ENCODE data around the gene MYO16.
"Not testable (repeated sequence)": the region's sequence is repeated elsewhere in the genome, so short reads cannot be mapped to it uniquely, and the experiment has no call there.

The MYO16 gene

DNA sequence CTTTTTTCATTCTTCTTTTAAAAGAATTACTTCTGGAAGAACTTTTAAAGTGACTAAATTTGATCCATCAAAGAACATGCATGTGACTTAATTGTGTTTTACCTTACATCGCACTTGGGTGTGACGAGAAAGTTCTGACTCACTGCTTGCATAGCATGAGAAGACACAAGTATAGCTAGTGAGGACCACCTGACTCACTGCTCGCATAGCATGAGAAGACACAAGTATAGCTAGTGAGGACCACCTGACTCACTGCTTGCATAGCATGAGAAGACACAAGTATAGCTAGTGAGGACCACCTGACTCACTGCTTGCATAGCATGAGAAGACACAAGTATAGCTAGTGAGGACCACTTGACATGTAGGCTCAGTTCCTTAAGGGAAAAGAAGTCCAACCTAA, 362.0 kb downstream of the MYO16 start:
- DNase-seq: not testable (repeated sequence)

DNA sequence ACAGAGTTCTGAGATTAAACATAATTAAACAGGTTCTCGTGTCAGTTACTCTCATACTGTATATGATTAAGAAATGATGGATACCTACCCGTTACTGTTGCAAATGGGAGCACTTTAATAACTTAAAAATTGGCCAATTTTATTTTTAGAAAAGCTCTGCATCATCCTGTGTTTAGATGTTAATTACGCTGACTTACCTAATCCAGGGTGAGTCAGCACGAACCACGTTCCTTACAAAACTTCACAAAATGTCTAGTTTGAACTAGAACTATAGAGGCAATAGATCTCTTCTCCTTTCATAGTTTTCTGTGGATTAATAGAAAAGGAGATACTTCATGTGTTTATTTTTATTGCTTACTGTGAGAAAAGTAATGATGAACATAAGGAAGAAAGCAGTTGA, 363.9 kb downstream of the MYO16 start:
- no peak for DNase-seq

DNA sequence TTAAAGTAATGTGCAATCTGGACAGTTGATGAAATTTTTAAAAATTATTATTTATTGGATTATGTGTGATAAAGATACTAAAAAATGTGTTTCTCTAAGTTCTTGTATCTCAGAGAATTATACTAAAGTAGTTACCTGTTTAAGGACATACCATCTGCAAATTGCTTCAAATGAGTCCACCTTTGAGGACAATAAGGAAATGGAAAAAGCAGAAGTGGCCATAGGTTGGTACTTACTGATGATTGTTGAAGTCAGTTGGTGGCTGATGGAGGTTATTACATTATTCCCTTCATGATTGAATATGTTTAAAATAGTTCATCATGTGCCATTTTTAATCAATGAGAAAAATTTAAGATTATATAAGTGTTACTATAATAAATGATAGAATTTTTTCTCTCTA, 367.0 kb downstream of the MYO16 start:
- DNase-seq: no peak

DNA sequence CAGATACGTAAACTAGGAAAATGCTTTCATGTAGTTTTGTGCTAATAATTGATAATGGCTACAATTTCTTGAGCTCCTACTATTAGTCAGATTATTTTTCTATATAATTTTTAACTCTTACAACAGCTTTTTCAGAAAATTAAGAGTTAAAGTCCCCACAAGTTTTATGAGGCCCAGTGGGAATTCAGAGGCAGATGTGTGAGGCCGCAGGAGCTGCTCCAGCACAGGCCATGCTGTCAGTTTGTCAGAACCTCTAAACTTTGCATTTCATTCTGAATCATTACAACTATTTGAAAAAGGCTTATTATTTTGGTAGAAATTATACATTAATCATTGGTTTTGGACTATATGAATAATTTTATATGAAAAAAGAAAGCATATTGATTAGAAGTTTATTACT, 370.8 kb downstream of the MYO16 start:
- DNase-seq: no peak

DNA sequence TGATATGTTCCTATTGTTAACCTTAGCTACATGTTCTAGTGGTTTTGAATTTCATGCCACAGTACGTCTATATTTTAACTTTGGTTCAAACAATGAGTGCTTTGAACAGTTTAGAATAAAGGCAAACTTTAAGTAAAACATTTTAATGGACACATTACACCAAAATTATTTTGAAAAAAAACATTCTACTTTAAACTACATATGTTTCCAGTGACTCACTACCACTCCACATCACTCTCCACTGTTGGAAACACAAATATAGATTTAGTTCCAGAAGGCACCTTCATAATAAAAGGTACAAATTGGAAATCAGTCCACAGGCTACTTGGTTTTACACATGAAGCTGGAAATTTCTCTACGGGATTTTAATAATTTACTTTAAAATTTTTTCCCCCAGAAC, 373.5 kb downstream of the MYO16 start:
- DNase-seq: no peak

DNA sequence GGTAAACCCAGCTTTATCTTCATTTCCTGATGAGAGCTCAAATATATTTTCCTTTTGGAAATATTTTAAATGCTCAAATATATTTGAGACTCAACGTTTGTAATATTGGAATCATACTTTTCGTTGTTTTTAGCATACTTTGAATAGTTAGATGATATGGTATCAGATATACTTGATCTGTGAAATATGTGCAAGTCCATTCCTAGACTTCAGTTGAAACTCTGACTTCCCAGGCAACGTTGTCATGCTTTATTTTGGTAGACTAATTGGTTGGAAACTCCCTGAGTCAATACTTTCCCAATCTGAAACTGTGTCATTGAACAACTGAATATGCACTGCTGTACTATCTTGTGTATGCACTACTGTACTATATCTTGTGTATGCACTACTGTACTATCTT, 378.5 kb downstream of the MYO16 start:
- DNase-seq: no peak

DNA sequence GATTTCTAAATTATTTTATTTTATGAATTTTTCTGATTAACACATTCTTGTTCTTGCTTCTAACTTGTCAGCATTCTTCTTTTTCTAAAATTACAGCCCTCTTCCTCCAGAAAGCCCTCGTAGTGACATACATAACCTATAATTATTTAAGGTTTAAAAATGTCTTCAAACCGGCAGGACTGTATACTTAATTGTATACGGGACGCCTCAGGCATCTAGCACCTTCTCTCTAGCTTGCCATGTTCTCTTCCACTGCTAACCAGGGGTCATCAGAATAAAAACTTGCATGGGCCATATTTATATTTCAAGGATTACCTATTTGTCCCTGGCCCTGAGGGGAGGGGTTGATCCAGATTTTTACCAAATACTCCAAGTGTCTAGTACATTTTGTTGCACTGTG, 380.3 kb downstream of the MYO16 start:
- no peak for DNase-seq

DNA sequence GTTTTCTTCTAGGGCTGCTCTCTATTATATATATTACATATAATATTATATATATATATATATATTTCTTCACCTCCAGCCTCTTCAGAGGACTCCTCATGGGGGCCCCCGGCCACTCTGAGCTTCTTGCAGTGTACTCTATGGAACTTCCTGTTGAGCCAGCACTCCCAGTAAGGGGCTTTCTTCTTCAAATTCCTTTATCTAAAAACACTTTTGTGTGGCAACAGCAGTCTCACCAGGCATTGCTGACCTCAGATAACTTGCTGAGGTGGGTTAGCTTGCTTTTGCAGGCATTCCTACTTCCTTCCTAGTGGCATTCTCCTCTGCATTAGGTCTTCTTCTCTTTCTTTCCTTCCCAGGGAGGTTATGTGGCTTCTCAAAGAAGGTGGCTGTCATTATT, 381.5 kb downstream of the MYO16 start:
- no peak for DNase-seq

DNA sequence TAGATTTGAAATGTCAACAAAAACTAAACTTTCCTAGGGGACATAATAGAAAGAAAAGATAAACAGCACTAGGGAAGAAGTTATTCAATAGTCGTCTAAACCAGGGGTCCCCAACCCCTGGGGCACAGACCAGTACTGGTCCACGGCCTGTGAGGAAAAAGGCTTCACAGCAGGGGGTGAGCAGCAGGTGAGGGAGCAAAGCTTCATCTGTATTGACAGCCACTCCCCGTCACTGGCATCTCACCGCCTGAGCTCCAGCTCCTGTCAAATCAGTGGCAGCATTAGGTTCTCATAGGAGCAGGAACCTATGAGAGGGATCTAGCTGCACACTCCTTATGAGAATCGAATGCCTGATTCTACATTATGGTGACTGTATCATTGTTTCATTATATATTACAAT, 382.7 kb downstream of the MYO16 start:
- no peak for DNase-seq

DNA sequence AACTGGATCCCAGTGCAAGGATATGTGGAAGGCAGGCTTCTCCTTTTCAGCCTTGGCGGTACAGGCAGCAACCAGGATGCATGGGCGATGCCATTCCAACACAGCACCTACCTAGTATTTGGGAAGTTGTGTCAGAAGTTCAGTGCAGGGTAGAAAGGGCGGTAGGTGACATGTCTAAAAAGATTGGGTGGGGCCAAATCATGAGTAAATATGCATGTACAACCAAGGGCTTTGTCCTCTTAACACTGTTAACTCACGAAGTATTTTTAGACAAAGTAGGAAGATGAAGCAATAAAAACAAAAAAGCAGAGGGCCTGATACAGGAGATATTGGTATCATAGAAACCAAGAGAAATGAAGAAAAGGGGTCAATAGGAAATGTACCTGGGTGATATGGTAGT, 392.1 kb downstream of the MYO16 start:
- DNase-seq: no peak

DNA sequence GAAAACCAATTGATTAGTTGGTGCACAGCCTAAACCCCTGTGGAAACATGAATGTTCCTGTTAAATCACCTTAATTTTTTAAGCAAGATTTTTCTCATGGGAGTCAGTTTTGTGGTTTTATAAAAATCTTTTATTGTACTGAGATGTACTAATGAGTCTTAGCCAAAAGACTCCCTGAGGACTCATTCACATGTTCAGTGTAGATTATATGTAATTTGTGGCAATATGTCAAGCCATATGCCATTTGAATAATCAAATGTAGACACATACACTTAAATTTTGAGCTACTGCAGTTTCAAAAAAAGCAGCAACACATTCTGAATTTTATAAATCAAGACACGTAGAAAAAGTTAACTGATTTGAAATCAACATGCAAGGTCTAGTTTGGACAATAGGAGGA, 395.2 kb downstream of the MYO16 start:
- no peak for DNase-seq

DNA sequence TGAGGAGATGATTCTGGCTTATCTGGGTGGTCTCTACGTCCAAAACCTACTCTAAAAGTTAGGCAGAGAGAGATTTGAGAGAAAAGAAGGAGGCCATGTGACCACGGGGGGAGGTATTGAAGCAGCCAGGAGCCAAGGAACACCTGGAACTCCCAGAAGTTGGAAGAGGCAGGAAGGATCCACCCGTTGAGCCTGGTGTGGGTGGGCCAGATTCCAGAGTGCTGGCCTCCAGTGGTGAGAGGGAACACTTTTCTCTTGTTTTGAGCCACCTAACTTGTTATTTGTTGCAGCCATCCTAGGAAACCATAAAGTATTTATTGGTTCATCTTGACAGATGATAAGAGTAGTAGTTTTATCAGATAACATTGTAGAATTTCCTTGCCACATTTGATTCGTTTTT, 396.9 kb downstream of the MYO16 start:
- DNase-seq: no peak

DNA sequence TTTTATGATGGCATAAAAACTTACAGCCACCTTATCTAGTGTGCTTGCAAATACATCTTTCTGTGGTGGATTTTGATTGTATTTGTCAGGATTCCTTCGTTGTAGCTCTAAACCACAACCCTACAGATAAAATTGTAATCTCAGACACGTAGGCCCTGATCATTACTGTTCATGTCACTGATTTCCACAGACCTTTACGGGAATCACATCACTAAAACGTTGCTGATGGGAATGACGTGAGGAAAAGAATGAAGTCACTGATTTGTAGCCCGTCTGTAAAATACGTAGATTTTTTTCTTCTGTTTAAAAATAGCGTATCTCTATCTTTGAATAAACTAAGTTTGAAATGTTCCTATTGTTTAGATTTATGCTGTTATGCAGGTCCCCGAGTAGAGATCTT, 399.2 kb downstream of the MYO16 start:
- no peak for DNase-seq

DNA sequence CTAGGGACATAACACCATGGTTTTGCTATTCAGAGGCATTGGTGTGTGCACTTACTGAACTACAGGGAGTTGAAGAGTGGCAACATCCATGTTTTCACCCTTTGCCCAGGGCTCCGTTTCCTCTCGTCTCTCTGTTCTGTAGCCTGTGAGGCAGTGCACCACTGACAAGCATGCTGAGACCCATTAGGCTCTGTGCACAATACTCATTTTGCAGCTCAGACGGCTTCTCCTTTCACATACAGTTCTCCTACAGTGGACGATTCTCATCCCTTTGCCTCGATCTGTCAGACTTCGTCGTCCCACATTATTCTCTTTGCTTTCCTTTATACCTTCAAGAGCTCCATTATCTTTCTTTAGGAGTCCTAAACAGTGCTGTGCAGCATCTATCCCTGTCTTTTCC, 403.7 kb downstream of the MYO16 start:
- DNase-seq: no peak

DNA sequence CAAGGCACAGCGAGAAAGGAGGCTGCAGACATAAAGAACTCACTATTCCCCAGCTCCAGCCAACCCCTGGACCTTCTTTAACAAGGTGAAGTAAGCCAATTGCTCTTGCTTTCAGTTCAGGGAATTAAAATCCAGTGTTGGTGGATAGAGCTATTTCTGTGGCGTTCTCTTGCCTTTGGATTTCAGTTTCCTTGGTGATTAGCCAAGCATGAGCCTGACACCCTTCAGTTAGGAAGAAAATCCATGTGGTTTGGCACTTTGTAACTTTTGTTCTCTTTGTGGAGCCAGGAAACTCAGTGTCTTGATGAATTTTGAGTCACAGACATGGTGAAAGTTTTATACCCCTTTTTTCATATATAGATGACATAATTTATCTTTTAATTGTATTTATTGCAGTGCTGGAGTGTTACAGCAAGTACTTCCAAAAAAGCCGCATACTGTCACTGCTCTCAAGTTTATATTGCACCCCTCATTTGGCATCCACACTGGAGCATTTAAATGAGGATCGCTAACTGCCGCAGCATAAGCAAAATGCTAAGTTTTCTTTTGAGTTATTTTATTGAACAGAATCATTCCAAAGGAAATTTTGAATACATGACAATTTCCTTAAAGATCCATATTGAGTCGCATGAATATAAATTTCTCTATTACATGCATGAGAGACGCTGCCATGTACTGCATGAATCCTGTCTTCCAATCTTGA, 406.8 kb downstream of the MYO16 start:
- DNase-seq: no peak

DNA sequence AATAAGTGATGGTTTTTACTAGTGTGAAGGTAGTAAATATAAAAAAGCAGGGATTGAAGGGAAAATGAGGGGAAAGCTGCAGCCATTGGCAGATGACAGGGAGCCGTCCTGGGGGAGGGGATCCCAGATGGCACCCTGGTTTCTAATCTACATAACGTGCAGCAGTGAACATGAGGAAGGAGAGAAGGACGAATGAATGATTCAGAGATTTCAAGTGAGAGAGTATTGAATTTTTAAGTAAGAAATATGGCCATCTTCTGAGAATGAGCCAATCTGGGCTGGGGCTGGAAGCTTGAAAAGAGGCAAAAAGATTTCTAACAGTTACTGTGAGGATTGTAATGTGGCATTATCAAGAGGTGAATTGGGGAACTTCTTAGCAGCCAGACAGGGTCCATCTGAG, 414.2 kb downstream of the MYO16 start:
- no peak for DNase-seq

DNA sequence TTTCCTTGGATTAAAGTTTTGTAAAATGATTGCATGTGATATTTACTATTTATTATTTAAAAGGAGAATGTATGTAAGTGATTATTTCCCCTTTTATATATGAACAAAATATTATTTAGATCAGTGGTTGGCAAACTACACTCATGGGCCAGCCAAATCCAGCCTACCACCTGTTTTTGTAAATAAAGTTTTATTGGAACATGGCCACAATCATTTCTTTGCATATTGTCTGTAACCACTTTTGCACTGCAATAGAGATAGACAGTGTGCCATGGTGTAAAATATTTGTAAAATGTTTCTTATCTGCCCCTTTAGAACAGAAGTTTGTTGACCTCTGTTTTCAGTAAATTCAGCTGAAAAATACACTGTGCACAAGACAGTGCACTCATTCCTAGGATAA, 426.4 kb downstream of the MYO16 start:
- DNase-seq: no peak

DNA sequence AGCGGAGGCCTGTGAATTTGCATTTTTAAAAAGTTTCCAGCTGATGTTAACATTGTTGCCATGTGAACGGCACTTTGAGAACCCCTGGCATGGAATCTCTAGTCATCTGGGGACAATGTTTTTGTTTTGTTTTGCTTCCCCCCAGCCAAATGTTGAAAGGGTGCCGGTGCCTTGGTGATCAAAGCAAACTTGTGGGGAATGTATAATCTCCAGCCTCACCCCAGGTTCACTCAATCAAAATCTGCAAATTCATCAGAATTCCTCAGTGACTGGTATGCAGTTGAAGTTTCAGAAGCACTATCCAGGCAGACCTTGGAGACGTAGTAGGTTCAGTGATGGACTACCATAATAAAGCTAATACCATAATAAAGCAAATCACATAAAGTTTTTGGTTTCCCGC, 428.7 kb downstream of the MYO16 start:
- DNase-seq: no peak

DNA sequence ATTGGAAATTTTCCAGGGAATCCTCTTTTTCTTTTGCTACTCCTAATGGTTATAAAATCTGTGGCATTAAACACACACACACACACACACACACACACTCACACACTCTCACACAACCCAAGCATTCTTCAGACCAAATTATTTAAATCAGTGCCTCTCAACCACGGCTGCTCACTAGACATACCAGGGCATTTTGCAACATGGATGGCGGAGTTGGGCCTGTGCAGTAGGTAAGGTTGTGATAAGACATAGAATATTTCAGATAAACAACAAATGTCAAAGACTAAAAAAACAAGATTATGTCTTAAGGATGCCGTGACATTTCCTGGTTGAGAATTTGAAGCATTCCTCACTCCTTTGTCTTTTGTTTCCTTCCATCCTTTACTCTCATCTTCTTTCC, 443.1 kb downstream of the MYO16 start:
- DNase-seq: no peak

DNA sequence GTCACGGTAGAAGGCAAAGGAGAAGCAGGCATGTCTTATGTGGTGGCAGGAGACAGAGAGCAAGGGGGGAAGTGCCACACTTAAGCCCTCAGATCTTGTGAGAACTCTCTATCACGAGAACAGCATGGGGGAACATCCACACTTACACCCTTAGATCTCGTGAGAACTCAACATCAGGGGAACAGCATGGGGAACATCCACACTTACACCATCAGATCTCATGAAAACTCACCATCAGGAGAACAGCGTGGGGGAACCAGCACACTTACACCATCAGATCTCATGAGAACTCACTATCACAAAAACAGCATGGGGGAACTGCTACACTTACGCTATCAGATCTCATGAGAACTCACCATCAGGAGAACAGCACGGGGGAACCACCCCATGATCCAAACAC, 445.0 kb downstream of the MYO16 start:
- no peak for DNase-seq

DNA sequence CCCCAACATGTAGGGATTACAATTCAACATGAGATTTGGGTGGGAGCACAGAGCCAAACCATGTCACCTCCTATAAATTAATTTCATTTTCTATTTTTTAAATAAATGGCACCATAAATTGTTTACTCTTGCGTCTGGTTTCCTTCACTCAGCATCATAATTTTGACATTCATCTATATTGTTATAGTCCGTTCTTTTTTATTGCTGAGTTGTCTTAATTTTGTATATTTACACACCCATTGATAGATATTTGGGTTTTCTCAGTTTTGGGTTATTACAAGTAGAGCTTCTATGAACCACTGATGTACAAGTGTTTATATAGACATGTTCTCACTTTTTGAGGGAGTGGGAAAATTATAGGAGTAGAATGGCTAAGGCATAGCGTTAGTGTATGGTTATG, 445.4 kb downstream of the MYO16 start:
- DNase-seq: no peak

DNA sequence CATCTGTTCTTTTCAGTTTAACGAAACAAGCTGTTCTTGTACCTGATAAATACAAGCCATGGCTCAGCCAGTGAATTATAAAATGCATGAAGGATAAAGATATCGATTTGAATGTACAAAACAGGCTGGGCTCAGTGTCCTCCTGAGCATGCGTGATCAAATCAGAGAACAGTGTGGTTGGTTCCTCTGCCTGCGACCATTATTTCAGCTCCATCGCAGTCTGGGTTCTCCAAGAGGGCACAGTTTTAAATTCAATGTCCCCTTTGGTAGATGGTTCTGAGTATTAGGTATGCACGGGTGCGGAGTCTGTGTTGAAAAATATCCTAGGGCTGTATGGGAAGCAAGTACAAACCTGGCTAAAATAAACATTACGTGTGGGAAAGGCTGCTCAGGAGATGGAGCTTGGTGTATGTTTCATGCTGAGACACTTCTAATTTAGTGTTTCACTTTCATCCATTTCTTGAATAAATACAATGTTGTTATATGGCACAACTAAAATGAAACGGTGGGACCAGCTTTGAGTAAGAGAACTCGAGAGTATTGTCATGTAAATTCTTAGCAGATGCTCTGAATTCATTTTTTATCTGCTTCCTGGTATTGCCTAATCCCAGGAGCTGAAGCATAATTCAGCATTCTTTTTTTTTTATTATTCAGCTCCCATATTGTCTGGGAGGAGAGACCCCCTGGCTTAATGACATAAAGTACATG, 458.7 kb downstream of the MYO16 start:
- no peak for DNase-seq

DNA sequence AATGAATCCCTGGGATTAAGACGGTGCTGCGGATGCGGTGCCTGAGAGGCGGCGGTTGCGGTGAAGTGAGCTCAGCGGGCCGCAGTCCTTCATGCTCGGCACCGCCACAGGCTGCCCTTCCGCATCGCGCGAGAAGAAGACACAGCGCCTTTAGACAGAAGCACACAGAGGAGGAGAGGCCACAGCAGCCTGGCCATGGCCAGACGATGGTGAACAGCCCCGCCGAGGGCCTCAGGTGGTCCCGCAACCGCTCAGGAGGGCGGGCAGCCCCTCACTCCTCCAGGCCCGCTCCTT, 459.2 kb downstream of the MYO16 start:
- no peak for DNase-seq

DNA sequence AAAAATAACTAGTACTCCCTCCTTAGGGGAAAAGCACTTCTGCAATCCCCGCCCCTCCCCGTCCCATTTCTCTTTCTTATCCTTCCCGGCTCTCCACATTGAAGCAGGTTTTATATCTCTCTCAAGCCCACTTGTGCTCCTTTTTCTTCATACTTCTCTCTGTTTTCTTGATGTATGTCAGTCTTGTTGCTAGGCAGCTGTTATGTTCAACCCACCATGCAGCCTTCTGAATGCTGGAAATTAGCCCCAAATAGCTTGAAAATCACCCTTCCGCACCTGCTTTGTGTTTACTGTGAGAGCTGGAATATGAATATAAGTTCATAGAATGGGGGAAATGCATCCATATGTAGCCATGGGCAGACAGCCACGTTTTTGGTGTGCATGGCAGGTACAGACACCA, 461.4 kb downstream of the MYO16 start:
- no peak for DNase-seq

DNA sequence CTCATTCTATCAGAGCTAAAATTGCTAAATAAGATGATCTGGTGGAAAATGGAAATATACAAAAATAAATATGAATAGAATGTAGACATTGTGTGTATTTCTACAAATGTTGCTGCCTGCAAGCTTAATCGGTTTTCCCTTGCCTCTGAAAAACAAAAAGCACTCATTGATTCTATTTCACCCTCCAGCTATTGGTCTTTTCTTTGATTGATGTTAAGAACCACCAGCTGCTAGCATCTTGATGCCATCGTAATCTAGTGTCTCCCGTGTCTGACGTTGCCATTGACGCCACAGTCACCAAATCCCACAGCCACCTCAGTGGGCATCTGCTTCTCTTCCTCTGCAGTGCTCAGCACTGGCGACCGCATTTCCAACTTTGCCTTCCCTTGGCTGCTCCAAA, 461.8 kb downstream of the MYO16 start:
- DNase-seq: no peak
